Lower leg skin (tissue), 4 donors: Measurements from ENCODE around the gene LRP5. TPM values are rescaled to one million over a fixed set of nuclear protein-coding genes. Genes with fewer than 3 reads are reported as not detected.

Source experiments
- DNase-seq, 2 donors: peaks; one replicate each; pipeline ENCODE4 v3.0.0-alpha.2; 2019; ENCODE audit warnings: low spot score in 2 of 2
- H3K4me3 ChIP-seq: fragments of 200-600 bp; sonication (generic); 2 replicates; pipeline ENCODE4 v1.5.1; 2017; ENCODE audit warnings: mild to moderate bottlenecking, low read depth; ENCODE audit not compliant: poor library complexity, severe bottlenecking
- CTCF ChIP-seq, 3 donors: fragments of 450-650 bp; IDR thresholded peaks; one replicate each; pipeline ENCODE4 v1.5.1; 2016; ENCODE audit warnings: antibody characterized with exemption in 3 of 3, mild to moderate bottlenecking in 3 of 3, moderate library complexity in 2 of 3
- POLR2A ChIP-seq, 2 donors: fragments of 450-650 bp; IDR thresholded peaks; one replicate each; pipeline ENCODE4 v1.6.1; 2016 to 2017; ENCODE audit warnings: antibody characterized with exemption in 2 of 2, mild to moderate bottlenecking in 1 of 2, moderate library complexity in 1 of 2
- WGBS, 2 donors: methylation state at CpG; one replicate each; pipeline ENCODE4 v1.1.5; 2018; 5-methylcytosine and 5-hydroxymethylcytosine counted together
- intact Hi-C: fragments of 100-400 bp; cut with DNase I; formaldehyde crosslinking; loops from one replicate; pipeline ENCODE4 v1.15.0; 2023; ENCODE audit warnings: low total_unique reads
- total RNA-seq, 4 donors: library from RNA; depleted of rRNA; stranded (reverse); fragments of >200 nt; gene quantifications; one replicate each; pipeline ENCODE4 v1.1.0, GENCODE V29; 2016

The LRP5 gene
- total RNA-seq, 4 donors from 2014 or later = 25.0 to 53.5 (median 29.3) TPM

GRCh38 chr11:68436162-68436888 lies 123.9 kb downstream of the LRP5 start:
- 83 to 90% methylated on average over 13 to 15 of the region's 16 CpGs for WGBS, 2 donors
- no peak overlapping the region for H3K4me3 ChIP-seq
- intact Hi-C loops = no loop called here
- DNase-seq = no peak
- TF ChIP-seq CTCF (IDR thresholded peaks at IDR 0.05) (no peak), POLR2A (IDR thresholded peaks at IDR 0.05) (no peak)

GRCh38 chr11:68436985-68437926 lies 124.9 kb downstream of the LRP5 start:
- DNase-seq = no peak
- WGBS, 2 donors = 76 to 79% methylated on average over 26 to 32 of the region's 34 CpGs
- intact Hi-C loops = no loop called here
- TF ChIP-seq POLR2A (IDR thresholded peaks at IDR 0.05) (no peak), CTCF (IDR thresholded peaks at IDR 0.05) (no peak)
- no peak overlapping the region for H3K4me3 ChIP-seq

GRCh38 chr11:68437927-68438657 lies 125.7 kb downstream of the LRP5 start:
- no peak for TF ChIP-seq POLR2A (IDR thresholded peaks at IDR 0.05)
- WGBS, 2 donors = 90 to 93% methylated on average over 33 to 34 of the region's 34 CpGs
- no peak overlapping the region for H3K4me3 ChIP-seq
- DNase-seq = no peak
- intact Hi-C loops = no loop called here

GRCh38 chr11:68438658-68439259 lies 126.4 kb downstream of the LRP5 start:
- WGBS, 2 donors = 95 to 98% methylated on average over 6 of the region's 6 CpGs
- DNase-seq = no peak
- TF ChIP-seq POLR2A (IDR thresholded peaks at IDR 0.05) (no peak), CTCF (IDR thresholded peaks at IDR 0.05) (no peak)
- intact Hi-C loops = no loop called here
- no peak overlapping the region for H3K4me3 ChIP-seq

- 67 to 80% methylated on average over 35 to 36 of the region's 38 CpGs for WGBS, 2 donors
- no peak overlapping the region for H3K4me3 ChIP-seq
- intact Hi-C loops = no loop called here
- no peak for TF ChIP-seq CTCF (IDR thresholded peaks at IDR 0.05)
- no peak for TF ChIP-seq POLR2A (IDR thresholded peaks at IDR 0.05)
- no peak for DNase-seq
Measured at GRCh38 chr11:68439355-68440065, 127.1 kb downstream of the LRP5 start.
